GM12874 (cell line): ENCODE results near the gene TBX2.

Source experiments
- TF ChIP-seq, protein P1 (sequence below): IDR thresholded peaks from 2 replicates; pipeline ENCODE4 v1.5.1; 2011; ENCODE audit warnings: low read depth, mild to moderate bottlenecking, control low read depth, low read length, moderate library complexity; ENCODE audit not compliant: insufficient read depth

The TBX2 gene

DNA sequence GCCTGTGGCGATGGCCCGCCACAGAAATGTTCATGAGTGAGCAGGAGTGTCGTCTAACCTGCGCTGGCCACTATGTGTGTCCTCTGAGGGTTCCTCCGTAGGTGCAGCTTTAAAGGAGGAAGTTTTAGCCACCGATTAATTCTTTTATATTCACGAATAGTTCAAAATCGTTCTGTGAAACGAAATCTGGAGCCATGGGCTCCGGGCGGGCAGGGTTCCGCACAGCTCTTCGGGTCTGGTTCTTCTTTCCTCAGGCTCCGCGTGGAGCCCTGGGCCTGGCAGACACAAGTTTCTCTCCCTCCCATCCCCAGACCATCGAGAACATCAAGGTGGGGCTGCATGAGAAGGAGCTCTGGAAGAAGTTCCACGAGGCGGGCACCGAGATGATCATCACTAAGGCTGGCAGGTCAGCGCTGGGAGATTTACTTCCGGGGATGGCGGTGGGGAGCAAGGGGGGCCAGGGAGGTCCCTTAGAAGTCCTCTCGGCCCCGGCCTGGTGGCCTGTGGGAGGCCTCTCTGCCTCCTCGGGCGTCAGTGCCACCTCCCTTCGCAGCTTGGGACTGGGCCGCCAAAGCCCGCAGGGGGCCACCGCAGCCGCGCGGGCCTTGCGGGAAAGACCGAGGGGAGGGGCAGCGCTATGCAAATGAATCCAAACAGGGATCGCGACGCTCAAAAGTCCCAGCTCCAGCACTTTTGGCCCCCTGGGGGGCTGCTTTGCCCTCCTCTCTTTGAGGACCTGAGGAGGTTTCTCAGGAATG lies 57.8 kb downstream of the TBX2 start:
- TF ChIP-seq, protein P1, sequence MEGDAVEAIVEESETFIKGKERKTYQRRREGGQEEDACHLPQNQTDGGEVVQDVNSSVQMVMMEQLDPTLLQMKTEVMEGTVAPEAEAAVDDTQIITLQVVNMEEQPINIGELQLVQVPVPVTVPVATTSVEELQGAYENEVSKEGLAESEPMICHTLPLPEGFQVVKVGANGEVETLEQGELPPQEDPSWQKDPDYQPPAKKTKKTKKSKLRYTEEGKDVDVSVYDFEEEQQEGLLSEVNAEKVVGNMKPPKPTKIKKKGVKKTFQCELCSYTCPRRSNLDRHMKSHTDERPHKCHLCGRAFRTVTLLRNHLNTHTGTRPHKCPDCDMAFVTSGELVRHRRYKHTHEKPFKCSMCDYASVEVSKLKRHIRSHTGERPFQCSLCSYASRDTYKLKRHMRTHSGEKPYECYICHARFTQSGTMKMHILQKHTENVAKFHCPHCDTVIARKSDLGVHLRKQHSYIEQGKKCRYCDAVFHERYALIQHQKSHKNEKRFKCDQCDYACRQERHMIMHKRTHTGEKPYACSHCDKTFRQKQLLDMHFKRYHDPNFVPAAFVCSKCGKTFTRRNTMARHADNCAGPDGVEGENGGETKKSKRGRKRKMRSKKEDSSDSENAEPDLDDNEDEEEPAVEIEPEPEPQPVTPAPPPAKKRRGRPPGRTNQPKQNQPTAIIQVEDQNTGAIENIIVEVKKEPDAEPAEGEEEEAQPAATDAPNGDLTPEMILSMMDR, result no peak

DNA sequence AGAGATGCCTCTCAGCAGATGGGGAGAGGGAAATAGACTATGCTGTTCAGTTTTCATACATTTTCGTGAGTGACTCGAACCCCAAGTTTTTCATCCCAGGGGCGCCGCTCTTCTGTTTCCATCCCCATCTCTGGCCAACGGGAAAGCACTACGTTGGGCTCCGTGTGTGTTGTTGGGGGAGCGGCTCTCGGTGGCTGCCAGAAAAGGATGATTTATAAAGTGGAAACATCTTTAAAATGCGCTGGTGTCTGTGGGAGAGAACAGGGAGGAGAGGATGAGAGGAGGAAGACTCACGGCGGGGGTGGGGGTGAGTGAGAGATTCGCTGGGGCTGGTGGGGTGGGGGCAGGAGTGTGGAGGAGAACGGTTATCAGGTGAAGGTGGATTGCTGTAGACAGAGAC lies 58.4 kb downstream of the TBX2 start:
- TF ChIP-seq, protein P1, result no peak

- TF ChIP-seq, protein P1, result no peak
Observed at GRCh38 chr17:61458421-61459141, 58.9 kb downstream of the TBX2 start.
